SU-DHL-6 (cell line): ENCODE results near the gene RAPGEF6.

ENCODE experiments used
- H2AFZ ChIP-seq: fragments of 200-600 bp; sonication (generic); 2 replicates; pipeline ENCODE4 v1.6.1; 2014; ENCODE audit warnings: low read depth, mild to moderate bottlenecking, moderate library complexity, mixed read lengths, antibody characterized with exemption, low read length; ENCODE audit not compliant: severe bottlenecking
- H3F3A ChIP-seq: fragments of 200-600 bp; shearing (Covaris generic); 2 replicates; pipeline ENCODE4 v1.6.0; 2016; ENCODE audit warnings: antibody characterized with exemption, mild to moderate bottlenecking; ENCODE audit not compliant: insufficient read depth
- H3K27ac ChIP-seq: fragments of 200-600 bp; sonication (generic); 2 replicates; pipeline ENCODE4 v1.5.1; 2016; ENCODE audit warnings: low read depth, mild to moderate bottlenecking, low read length, moderate library complexity, mixed read lengths
- H3K27me3 ChIP-seq: fragments of 200-600 bp; sonication (generic), shearing (Covaris generic); 2 replicates; pipeline ENCODE4 v1.6.0; 2014; ENCODE audit warnings: mild to moderate bottlenecking, low read length
- H3K36me3 ChIP-seq: fragments of 200-600 bp; sonication (generic); 2 replicates; pipeline ENCODE4 v1.6.1; 2014; ENCODE audit warnings: mild to moderate bottlenecking, low read length, mixed read lengths
- H3K4me2 ChIP-seq: fragments of 300-600, 200-600 bp; shearing (Covaris generic), sonication (generic); 2 replicates; pipeline ENCODE4 v1.6.0; 2014; ENCODE audit warnings: low read length, low read depth, mild to moderate bottlenecking; ENCODE audit not compliant: poor library complexity, severe bottlenecking
- H3K4me3 ChIP-seq: fragments of 200-600 bp; sonication (generic); 2 replicates; pipeline ENCODE4 v1.5.1; 2014; ENCODE audit warnings: antibody characterized with exemption, low read length, mild to moderate bottlenecking, mixed read lengths; ENCODE audit not compliant: insufficient read depth, poor library complexity, severe bottlenecking
- H3K79me2 ChIP-seq: fragments of 200-600 bp; sonication (generic); 2 replicates; pipeline ENCODE4 v1.6.1; 2014; ENCODE audit warnings: mild to moderate bottlenecking, low read length, moderate library complexity; ENCODE audit not compliant: insufficient read depth
- H3K9ac ChIP-seq: fragments of 200-600 bp; sonication (generic); 2 replicates; pipeline ENCODE4 v1.7.0; 2014; ENCODE audit warnings: mild to moderate bottlenecking, low read length
- H3K9me2 ChIP-seq: fragments of 200-600 bp; sonication (generic); replicated peaks from 2 replicates; pipeline ENCODE4 v1.6.1; 2014; ENCODE audit warnings: low read length; ENCODE audit not compliant: insufficient read depth
- H3K9me3 ChIP-seq: fragments of 200-600 bp; sonication (generic); 2 replicates; pipeline ENCODE4 v1.6.1; 2014; ENCODE audit warnings: low read length, mixed read lengths; ENCODE audit not compliant: insufficient read depth
- H4K20me1 ChIP-seq: fragments of 200-600 bp; sonication (generic); 2 replicates; pipeline ENCODE4 v1.6.1; 2014; ENCODE audit warnings: low read depth, mild to moderate bottlenecking, antibody characterized with exemption, low read length, moderate library complexity, mixed read lengths
- CTCF ChIP-seq: fragments of 200-600 bp; sonication (generic); IDR thresholded peaks from one replicate; pipeline ENCODE4 v1.5.1; 2017; ENCODE audit warnings: antibody characterized with exemption, mild to moderate bottlenecking, low read length, moderate library complexity; ENCODE audit not compliant: insufficient read depth, poor library complexity, severe bottlenecking
- EZH2phosphoT487 ChIP-seq: fragments of 200-600 bp; sonication (generic), shearing (Covaris generic); conservative IDR thresholded peaks from 2 replicates; pipeline ENCODE4 v1.6.1; 2018; ENCODE audit warnings: mild to moderate bottlenecking, antibody characterized with exemption, low read length, moderate library complexity, mixed read lengths

Gene RAPGEF6

GRCh38 chr5:131394128-131394527 lies 240.9 kb downstream of the RAPGEF6 start:
- Histone ChIP-seq H3K9me2 (no peaks in the 10 kb centered on the region), H3K9me3 (no peaks in the 10 kb centered on the region), H3F3A (peaks cover 65% of the 10 kb centered on the region), H2AFZ (no peak overlapping the region), H3K4me3 (no peak overlapping the region), H3K9ac (no peak overlapping the region), H3K27me3 (no peaks in the 10 kb centered on the region), H3K36me3 (peaks cover 43% of the 10 kb centered on the region; the same call in 1 of the 2 replicates), H3K27ac (no peak overlapping the region), H4K20me1 (no peaks in the 10 kb centered on the region), H3K4me2 (no peak overlapping the region), H3K79me2 (peaks cover 3% of the 10 kb centered on the region; the same call in 1 of the 2 replicates)
- TF ChIP-seq CTCF (no peak), EZH2phosphoT487 (no peak)

DNA sequence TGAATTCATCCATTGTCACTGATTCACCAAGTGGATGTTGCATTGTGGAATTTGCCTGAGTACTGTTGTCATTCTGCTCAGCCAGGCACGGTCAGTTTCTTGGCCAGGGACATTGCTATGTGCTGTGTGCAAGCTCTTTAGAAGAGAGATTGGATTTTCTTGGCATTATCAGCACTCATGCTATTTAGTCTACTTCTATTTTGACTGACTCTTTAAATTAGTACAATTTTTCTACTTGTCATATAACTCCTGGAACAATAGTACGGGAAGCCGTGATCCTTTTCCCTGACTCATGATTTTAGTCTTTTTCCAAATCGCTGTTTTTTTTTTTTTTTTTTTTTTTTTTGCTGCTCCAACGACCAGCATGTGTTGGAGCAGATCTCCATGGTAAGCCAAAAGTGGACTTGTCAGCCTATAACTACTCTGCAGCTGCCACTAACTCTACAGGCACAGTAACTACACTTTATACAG lies 241.5 kb downstream of the RAPGEF6 start:
- Histone ChIP-seq H3K9me2 (no peaks in the 10 kb centered on the region), H3K4me3 (no peak overlapping the region), H3K4me2 (no peak overlapping the region), H4K20me1 (no peaks in the 10 kb centered on the region), H3K9me3 (no peaks in the 10 kb centered on the region), H2AFZ (no peak overlapping the region), H3K27me3 (no peaks in the 10 kb centered on the region), H3K9ac (no peak overlapping the region), H3K79me2 (peaks cover 5% of the 10 kb centered on the region; the same call in 1 of the 2 replicates), H3K27ac (no peak overlapping the region), H3F3A (peaks cover 69% of the 10 kb centered on the region), H3K36me3 (peaks cover 44% of the 10 kb centered on the region; the same call in 1 of the 2 replicates)
- TF ChIP-seq CTCF (no peak), EZH2phosphoT487 (no peak)

GRCh38 chr5:131392466-131393095 lies 242.4 kb downstream of the RAPGEF6 start:
- H3K36me3 ChIP-seq, result peaks cover 46% of the 10 kb centered on the region; the same call in 1 of the 2 replicates

More at GRCh38 chr5:131392466-131393095, 242.4 kb downstream of the RAPGEF6 start:
- no peaks in the 10 kb centered on the region for H3K9me2 ChIP-seq
- H3K4me3 ChIP-seq, result no peak overlapping the region
- H3K9ac ChIP-seq, result no peak overlapping the region
- no peak overlapping the region for H2AFZ ChIP-seq
- no peaks in the 10 kb centered on the region for H3K27me3 ChIP-seq
- no peak overlapping the region for H3K4me2 ChIP-seq
- no peaks in the 10 kb centered on the region for H3K9me3 ChIP-seq
- peaks cover 67% of the 10 kb centered on the region for H3F3A ChIP-seq
- peaks cover 9% of the 10 kb centered on the region; the same call in 1 of the 2 replicates for H3K79me2 ChIP-seq
- no peak overlapping the region for H3K27ac ChIP-seq
- no peaks in the 10 kb centered on the region for H4K20me1 ChIP-seq
- TF ChIP-seq CTCF, result no peak
- no peak for TF ChIP-seq EZH2phosphoT487
